Left ventricle myocardium inferior (tissue), 1 donor: ENCODE data around the gene FBXL7. TPM values are rescaled to one million over a fixed set of nuclear protein-coding genes. Genes with fewer than 3 reads are reported as not detected.

ENCODE experiments used
- DNase-seq: peaks from one replicate; pipeline ENCODE4 v3.0.0-alpha.2; 2020
- H3K27ac ChIP-seq: fragments of 200-600 bp; replicated peaks from 2 replicates; pipeline ENCODE4 v1.8.0; 2021
- H3K27me3 ChIP-seq: fragments of 200-600 bp; 2 replicates; pipeline ENCODE4 v1.8.0; 2021; ENCODE audit warnings: low read depth
- H3K36me3 ChIP-seq: fragments of 200-600 bp; 2 replicates; pipeline ENCODE4 v1.8.0; 2021
- H3K4me1 ChIP-seq: fragments of 200-600 bp; 2 replicates; pipeline ENCODE4 v1.8.0; 2021
- H3K4me3 ChIP-seq: fragments of 200-600 bp; 2 replicates; pipeline ENCODE4 v1.8.0; 2021; ENCODE audit warnings: mild to moderate bottlenecking, moderate library complexity
- H3K9me3 ChIP-seq: fragments of 200-600 bp; replicated peaks from 2 replicates; pipeline ENCODE4 v1.8.0; 2021
- CTCF ChIP-seq: fragments of 200-600 bp; IDR thresholded peaks from 2 replicates; pipeline ENCODE4 v1.8.0; 2021; ENCODE audit warnings: antibody characterized with exemption, mild to moderate bottlenecking, borderline replicate concordance
- intact Hi-C: fragments of 100-400 bp; cut with micrococcal nuclease; formaldehyde crosslinking; loops from one replicate; pipeline ENCODE4 v1.11.0; 2022
- microRNA-seq: library from miRNA; unstranded; fragments of <30 nt; microRNA quantifications from one replicate; pipeline ENCODE4 v1.2.0, GENCODE V29; 2020
- total RNA-seq: library from RNA; stranded (reverse); fragmentation: NEBNext Ultra II Directional; extraction: Animal tissue kit (Norgen Biotek cat#: 25700); gene quantifications from one replicate; pipeline ENCODE4 v1.2.1, GENCODE V29; 2021
- donor health status: DM: no; HTN: yes; CAD: no; lungs with severe emphysema.

The FBXL7 gene
- total RNA-seq, 1 donor from 2014 or later: 27.7 TPM

GRCh38 chr5:15966651-15967050 is 466.7 kb downstream of the FBXL7 start:
- H3K4me3 ChIP-seq: no peak overlapping the region

GRCh38 chr5:15968993-15969392 is 469.0 kb downstream of the FBXL7 start:
- H3K9me3 ChIP-seq: no peaks in the 10 kb centered on the region
- no peaks in the 10 kb centered on the region for H3K27me3 ChIP-seq
- intact Hi-C loops: no loop called here
- no peak for TF ChIP-seq CTCF
- no peaks in the 10 kb centered on the region for H3K36me3 ChIP-seq
- DNase-seq: no peak
- no peak overlapping the region for H3K4me3 ChIP-seq
- no peaks in the 10 kb centered on the region for H3K4me1 ChIP-seq
- H3K27ac ChIP-seq: no peak overlapping the region

More at GRCh38 chr5:15966651-15967050, 466.7 kb downstream of the FBXL7 start:
- H3K27me3 ChIP-seq: no peaks in the 10 kb centered on the region
- no peaks in the 10 kb centered on the region for H3K36me3 ChIP-seq
- no peak overlapping the region for H3K27ac ChIP-seq
- no peak for TF ChIP-seq CTCF
- no peaks in the 10 kb centered on the region for H3K4me1 ChIP-seq
- H3K9me3 ChIP-seq: no peaks in the 10 kb centered on the region
- no peak for DNase-seq
- intact Hi-C loops: no loop called here

- DNase-seq: no peak
- intact Hi-C loops: no loop called here
- Histone ChIP-seq H3K36me3 (no peaks in the 10 kb centered on the region), H3K4me1 (peaks cover 14% of the 10 kb centered on the region), H3K27me3 (no peaks in the 10 kb centered on the region), H3K9me3 (peaks cover 10% of the 10 kb centered on the region), H3K27ac (no peak overlapping the region), H3K4me3 (no peak overlapping the region)
- TF ChIP-seq CTCF: no peak
Observed at GRCh38 chr5:15977851-15978250, 477.9 kb downstream of the FBXL7 start.

GRCh38 chr5:15980835-15981234 is 480.9 kb downstream of the FBXL7 start:
- Histone ChIP-seq H3K27me3 (no peaks in the 10 kb centered on the region), H3K4me3 (no peak overlapping the region), H3K9me3 (no peaks in the 10 kb centered on the region), H3K4me1 (peaks cover 14% of the 10 kb centered on the region), H3K36me3 (no peaks in the 10 kb centered on the region), H3K27ac (no peak overlapping the region)
- no peak for TF ChIP-seq CTCF
- DNase-seq: no peak
- intact Hi-C loops: no loop called here

- no peaks in the 10 kb centered on the region for H3K36me3 ChIP-seq
- peaks cover 14% of the 10 kb centered on the region for H3K4me1 ChIP-seq
- TF ChIP-seq CTCF: no peak
- no peak overlapping the region for H3K27ac ChIP-seq
- DNase-seq: no peak
- no peaks in the 10 kb centered on the region for H3K9me3 ChIP-seq
- H3K4me3 ChIP-seq: no peak overlapping the region
- intact Hi-C loops: no loop called here
- H3K27me3 ChIP-seq: no peaks in the 10 kb centered on the region
Observed at GRCh38 chr5:15983392-15983791, 483.4 kb downstream of the FBXL7 start.

Small RNA genes within 50 kb of the gene (microRNA-seq; reads per million reads assigned to microRNA genes)
- 128 reads per million, percentile 59 among the genes with 10 or more reads in this experiment for gene MIR887
